NCI-H774 (cell line): Measurements from ENCODE around the gene SLC35F2.
A peak's percentile ranks its signal among the peaks of the same experiment; 100 is the strongest.
"Not testable (repeated sequence)": the region's sequence is repeated elsewhere in the genome, so short reads cannot be mapped to it uniquely, and the experiment has no call there.

Experiments
- DNase-seq: peaks from one replicate; lab custom pipeline; 2025; lab: John Stamatoyannopoulos, UW

Gene SLC35F2, protein sequence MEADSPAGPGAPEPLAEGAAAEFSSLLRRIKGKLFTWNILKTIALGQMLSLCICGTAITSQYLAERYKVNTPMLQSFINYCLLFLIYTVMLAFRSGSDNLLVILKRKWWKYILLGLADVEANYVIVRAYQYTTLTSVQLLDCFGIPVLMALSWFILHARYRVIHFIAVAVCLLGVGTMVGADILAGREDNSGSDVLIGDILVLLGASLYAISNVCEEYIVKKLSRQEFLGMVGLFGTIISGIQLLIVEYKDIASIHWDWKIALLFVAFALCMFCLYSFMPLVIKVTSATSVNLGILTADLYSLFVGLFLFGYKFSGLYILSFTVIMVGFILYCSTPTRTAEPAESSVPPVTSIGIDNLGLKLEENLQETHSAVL

DNA sequence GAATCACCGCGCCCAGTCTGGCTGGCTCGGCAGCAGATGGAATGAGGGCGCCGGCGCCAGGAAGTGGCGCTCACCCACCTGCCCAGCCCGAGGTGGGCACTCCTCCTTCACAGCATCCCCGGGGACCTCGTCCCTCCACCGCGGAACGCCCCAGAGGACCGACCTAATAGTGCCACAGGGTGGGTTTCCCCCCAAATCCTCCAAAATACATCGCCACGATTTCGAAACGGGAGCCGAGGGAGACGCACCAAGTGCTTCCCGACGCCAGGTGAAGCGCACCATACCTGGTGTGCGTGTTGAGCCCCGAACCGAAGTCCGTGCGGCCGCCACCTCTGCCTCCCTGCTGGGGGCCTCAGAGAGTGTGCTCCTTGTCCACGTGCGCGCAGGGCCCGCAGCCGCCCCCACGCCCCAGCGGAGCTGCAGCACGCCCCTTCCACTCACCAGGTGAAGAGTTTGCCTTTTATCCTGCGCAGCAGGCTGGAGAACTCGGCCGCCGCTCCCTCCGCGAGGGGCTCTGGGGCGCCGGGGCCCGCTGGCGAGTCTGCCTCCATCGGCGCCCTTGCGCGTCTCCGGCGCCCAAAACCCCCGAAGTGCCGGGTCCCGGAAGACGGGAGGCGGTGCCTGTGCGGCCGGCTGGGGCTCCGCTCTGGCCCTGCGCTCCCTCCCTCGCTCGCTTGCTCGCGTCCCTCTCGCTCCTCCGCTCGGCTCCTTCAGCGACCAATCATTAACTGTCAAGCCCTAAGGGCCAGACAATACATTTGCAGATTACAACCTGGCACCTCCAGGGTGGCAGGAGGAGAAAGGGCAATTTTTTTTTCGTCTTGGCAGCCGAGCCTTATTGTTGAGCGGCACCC, at the start of gene SLC35F2:
Gene SLC35F2, minus strand, starts transcription at position 571 of the 854 bp plus-strand sequence. Its CDS starts 20 bp downstream, at position 551.
- peak; percentile 73 for DNase-seq

DNA sequence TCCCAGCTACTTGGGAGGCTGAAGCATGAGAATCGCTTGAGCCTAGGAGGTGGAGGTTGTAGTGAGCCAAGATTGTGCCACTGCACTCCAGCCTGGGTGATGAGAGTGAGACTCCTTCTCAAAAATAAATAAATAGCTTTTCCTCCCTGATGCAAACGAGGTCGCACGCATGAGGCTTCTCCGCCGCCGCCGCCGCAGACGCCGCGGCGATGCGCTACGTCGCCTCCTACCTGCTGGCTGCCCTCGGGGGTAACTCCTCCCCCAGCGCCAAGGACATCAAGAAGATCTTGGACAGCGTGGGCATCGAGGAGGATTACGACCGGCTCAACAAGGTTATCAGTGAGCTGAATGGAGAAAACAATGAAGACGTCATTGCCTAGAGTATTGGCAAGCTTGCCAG, 49.6 kb upstream of the SLC35F2 start:
- DNase-seq: no peak

DNA sequence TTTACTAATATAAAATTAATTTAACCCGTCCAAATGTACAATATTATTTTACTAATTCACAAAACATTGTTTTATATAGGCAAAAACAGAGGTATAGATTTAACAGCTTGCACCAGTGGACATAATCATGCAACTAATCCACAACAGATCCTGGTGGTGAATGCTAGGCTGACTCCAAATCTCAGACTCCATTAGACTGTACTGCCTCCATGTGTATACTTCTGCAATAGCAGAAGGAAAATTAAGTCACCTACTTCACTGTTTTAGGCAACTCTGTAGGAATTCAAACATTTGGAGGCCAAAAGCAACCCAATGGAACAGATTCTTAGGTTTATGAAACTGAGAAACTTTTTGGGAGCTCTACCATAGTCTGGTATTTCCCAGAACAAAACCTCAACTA, 39.7 kb upstream of the SLC35F2 start:
- DNase-seq: no peak

DNA sequence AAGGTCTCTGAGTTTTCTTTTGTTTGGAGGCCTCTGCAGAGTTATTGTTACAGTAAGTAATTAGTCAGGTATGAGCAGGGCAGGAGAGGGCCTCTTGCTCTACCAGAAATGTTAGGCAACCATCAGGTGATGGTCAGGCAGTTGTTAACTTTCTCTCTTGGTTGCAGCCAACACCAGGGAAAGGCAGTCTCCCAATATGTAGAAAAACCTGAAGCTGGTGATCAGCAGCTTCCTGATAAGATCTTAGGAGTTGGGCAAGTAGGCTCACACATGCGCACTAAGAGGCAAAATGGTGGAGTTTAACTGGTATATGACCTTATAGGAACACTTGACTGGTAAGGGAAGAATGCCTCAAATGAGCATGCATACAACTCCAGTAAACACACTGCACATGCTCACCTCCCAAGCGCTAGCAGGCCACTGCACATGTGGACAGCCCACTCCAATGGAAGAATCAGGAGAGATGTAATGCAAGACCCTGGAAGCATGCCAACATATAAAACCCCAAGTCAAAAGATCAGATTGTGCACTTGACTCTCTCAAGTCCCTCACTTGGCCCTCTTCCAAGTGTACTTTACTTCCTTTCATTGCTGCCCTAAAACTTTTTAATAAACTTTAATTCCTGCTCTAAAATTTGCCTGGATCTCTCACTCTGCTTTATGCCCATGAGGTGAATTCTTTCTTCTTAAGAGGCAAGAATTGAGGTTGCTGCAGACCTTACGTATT, 23.7 kb upstream of the SLC35F2 start:
- no peak for DNase-seq

DNA sequence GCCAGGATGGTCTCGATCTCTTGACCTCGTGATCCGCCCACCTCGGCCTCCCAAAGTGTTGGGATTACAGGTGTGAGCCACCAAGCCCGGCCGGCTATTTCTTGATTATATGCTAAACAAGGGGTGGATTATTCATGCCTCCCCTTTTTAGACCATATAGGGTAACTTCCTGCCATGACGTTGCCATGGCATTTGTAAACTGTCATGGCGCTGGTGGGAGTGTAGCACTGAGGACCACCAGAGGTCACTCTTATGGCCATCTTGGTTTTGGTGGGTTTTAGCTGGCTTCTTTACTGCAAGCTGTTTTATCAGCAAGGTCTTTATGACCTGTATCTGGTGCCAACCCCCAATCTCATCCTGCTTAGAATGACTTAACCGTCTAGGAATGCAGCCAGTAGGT, 22.9 kb upstream of the SLC35F2 start:
- not testable (repeated sequence) for DNase-seq

DNA sequence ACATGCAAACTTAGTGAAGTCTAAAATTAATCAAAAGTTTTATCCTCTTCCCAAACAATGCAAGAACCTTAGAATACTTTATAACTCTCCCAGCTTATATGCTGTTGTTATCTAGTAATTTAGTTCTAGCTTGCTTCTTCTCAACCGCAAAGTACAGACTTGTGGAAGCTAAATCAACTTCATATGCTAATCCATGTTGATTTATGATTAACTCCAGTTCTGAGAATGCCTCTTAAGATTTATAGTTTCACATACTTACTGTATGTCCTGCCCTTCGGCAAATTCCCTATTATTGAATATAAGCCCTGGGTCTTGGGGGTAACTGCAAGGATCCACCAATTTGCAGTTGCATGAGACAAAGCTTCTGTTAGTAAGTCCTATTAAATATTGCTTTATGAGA, 17.6 kb upstream of the SLC35F2 start:
- no peak for DNase-seq

DNA sequence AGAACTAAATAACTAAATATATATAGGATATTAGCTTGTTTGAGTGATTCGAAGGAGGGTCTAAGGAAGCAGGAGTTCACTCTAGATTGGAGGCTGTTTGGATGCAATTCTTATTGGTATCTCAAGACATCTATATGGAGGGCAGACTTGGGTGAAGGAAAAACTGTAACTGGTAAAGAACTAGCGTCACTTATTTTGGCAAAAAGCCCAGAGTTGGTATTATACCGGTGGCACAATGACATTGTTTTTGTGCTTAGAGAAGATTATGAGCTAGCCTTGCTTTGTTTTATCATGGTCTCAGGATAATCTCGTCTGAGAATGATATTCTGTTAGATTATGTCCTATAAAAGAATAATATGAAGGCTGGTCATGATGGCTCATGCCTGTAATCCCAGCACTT, 6.0 kb upstream of the SLC35F2 start:
- no peak for DNase-seq

DNA sequence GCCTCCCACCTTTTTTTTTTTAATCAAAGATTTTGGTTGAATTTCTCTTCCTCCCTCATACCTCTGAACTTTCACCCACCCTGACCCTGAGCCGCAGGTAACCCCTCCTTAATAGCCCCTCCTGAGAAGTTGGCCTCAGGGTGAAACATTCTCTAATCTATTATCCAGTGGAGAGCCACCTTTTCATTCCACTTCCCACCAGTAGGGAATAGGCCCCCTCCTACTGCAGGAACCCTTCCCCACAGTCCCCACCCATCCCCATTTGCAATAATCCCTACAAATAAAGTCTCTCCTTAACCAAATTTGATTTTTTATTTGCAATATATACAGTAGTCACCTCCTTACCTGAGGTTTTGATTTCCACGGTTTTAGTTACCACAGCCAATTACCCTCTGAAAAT, 2.1 kb upstream of the SLC35F2 start:
- no peak for DNase-seq

DNA sequence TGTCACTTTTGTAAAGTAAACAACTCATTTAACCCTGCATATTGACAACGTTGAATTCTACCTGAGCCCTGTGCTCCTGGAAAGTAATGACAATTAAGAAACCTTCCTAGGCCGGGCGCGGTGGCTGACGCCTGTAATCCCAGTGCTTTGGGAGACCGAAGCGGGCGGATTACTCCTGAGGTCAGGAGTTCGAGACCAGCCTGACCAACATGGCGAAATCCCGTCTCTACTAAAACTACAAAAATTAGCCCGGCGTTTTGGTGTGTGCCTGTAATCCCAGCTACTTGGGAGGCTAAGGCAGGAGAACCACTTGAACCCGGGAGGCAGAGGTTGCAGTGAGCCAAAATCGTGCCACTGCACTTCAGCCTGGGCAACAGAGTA, 1.6 kb upstream of the SLC35F2 start:
- not testable (repeated sequence) for DNase-seq

DNA sequence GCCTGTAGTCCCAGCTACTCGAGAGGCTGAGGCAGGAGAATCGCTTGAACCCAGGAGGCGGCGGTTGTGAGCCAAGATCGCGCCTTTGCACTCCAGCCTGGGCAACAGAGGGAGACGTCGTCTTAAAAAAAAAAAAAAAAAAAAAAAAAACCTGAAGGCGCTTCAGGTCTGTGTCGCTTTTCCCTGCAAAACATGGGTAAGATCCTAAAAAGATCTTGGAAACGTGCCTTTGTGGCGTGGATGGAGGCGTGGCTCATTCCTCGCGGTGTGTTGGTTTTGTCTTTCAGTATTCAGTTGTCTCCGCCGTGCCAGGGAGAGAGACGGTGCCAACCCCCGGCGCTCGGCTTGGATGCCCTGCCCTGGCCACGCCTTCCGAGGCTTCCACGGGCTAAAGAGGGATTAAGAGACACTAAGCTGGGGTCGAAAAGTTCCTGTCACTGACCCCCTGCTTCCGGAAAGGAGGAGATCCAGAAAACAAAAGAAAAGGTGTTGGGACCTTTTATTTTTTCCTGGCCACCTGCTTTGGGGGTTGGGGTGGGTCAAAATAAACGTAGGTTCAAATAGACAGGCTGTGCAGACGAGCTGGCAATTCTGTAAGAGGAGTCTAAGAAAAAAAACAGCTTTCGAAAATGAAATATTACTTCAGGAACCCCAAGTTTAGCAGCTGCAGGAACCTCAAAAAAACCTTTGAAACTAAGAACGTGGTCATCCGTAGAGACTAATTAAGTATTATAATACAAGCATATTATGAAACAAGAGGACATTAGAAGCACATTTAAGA, 1.1 kb upstream of the SLC35F2 start:
- DNase-seq: peak; percentile 60

DNA sequence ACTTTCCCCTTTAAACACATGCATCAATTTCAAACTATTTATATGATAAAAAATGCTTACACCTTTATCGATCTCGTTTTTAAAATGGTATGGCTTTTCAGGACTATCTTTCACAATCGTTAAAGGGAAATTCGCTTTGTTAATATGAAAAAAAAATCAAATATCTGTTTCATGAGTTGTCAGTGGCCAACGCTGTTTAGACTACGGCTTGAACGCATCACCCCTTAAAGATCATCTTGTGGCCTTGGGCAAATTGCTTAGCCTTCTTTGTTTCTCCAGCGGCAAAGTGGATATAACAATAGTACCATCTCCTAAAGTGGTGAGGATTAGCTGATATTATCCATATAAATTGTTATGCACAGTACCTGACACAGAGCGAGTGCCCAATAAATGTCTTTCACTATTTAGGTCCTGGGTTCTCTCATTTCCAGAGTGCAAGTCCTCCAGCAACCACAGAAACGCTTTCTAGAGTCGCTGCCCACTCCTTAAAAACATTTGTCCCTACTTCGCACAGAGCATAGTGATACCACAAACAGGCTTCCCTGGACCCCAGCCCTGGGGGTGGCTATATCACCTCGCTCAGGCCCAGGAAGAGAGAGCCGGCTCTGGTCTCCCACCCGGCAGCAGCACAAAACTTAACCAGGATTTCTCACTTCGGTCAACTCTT, 904 bp downstream of the SLC35F2 start:
- no peak for DNase-seq

DNA sequence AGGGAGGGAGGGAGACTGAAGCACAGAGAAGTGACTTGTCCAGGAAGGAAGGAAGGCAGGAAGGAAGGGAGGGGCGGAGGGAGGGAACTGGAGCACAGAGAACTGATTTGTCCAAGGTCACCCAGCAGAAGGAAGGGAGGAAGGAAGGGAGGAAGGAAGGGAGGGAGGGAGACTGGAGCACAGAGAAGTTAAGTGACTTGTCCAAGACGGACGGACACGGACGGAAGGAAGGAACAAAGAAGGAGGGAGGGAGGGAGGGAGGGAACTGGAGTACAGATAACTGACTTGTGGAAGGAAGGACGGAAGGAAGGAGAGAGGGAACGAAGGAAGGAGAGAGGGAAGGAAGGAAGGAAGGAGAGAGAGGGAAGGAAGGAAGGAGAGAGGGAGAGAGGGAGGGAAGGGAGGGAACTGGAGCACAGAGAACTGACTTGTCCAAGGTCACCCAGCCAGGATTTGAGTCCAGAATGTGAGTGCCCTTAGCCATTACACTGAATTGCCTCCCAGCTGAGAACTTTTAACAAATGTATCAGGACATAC, 1.5 kb downstream of the SLC35F2 start:
- DNase-seq: no peak

DNA sequence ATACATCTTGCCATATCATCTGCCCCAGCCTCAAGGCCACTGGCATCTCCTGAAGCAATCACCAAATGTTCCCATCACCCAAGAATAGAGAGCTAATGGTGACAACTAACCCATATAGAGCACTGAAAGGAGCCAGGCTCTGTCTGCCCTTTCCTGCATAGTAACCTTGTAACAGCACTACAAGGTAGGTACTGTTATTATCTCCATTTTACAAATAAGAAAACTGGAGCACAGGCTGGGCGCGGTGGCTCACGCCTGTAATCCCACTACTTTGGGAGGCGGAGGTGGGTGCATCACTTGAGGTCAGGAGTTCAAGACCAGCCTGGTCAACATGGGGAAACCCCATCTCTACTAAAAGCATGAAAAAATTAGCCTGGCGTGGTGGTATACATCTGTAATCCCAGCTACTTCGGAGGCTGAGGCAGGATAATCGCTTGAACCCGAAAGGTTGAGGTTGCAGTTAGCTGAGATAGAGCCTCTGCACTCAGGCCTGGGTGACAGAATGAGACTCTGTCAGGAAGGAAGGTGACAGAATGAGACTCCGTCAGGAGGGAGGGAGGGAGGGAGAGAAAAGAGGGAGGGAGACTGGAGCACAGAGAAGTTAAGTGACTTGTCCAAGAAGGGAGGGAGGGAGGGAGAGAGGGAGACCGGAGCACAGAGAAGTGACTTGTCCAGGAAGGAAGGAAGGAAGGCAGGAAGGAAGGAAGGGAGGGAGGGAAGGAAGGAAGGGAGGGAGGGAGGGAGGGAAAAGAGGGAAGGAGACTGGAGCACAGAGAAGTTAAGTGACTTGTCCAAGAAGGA, 2.2 kb downstream of the SLC35F2 start:
- DNase-seq: no peak

DNA sequence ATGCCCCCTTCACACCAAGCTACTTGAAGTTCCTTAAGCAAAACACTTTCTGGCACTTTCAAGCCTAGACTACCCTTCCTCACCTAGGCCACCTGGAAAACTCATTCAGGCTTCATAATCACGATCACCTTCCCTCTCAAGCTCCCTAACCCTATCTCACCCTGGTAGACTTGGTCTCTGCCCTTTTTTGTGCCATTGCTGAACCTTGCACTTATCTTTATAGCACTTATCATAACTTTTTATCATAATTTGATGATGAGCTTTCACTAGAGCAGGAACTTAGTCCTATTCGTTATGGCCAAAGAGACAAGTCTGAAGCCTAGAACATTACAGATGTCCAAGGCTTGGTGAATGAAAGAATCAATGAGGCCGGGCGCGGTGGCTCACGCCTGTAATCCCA, 5.5 kb downstream of the SLC35F2 start:
- no peak for DNase-seq

DNA sequence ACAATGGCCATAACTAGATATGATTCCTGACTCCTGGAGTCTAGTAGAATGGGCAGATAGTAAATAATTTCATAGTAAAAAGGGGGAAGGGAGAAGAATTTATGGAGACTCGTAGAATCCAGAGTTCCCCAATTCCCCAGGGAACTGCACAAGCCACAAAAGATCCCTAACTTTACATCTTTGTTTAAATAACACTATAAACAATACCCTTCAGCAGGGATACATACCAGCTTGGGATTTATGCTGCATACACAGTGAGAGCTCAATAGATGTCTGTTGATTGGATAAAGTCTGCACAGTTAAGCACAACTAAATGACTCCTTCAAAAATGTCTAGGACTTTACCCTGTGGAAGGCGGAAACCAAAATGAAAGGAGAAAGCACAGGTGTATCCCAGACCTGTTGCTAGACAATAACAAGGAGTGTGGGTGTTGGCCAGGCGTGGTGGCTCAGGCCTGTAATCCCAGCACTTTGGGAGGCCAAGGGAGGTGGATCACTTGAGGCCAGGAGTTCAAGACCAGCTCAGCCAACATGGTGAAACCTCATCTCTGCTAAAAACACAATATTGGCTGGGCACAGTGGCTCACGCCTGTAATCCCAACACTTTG, 6.8 kb downstream of the SLC35F2 start:
- no peak for DNase-seq

DNA sequence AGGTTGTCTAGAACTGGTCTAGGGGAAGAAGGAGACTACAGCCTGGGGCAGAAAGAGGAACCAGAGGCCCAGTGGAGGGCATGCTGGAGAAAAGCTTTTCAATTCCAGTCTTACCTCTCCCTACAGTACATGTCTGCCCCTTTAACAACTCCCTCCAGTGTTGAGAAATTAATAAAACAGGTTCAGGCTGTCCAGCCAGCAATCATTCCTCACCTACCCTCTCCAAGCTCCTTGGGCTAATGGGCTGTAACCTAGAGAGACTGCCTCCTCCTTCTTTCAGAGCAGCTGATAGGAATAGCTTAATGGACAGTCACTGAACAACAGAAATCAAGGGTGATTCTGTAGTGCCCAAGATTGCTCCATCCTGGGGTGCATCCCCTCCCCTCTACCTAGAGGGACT, 8.8 kb downstream of the SLC35F2 start:
- DNase-seq: no peak

DNA sequence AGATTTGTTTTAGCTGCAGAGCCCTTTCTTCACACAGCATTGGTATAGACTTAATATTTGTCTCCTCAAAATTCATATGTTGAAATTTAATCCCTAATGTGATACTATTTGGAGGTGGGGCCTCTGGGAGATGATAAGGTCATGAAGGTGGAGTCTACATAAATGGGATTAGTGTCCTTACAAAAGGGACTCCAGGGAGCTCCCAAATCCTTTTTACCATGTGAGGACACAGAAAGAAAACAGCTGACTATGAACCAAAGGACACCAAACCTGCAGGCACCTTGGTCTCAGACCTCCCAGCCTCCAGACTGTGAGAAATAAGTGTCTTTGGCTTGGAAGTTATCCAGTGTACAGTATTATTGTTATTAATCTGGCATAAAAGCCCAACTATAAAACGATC, 10.2 kb downstream of the SLC35F2 start:
- no peak for DNase-seq

DNA sequence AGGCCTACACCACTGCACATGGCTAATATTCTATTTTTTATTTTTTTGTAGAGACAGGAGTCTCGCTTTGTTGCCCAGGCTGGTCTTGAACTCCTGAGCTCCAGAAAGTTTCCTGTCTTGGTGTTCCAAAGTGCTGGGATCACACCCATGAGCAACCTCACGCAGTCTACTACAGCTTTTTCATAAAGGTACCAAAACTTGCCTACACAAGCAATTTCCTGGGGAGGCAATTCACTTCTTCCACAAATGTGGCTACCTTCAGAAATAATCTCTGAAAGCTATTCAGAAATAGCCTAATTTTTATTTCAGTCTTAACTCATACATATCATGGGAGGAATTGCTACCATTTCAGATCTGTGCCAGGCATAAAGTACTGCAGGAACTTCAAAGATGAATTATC, 11.4 kb downstream of the SLC35F2 start:
- DNase-seq: no peak

DNA sequence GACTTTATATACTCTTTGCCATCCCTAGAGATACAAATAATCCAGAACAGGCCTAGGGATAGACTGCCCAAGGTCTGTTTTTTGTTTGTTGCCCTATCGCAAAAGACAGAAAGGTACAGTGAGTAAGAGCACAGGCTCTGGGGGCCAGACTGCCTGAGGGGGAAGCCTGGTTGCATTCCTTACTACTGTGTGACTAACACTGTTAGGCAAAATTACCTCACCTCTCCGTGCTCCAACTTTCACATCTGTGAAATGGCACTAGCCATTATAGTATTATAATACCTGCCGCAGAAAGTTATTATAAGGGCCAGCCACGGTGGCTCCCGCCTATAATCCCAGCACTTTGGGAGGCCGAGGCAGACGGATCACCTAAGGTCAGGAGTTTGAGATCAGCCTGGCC, 14.5 kb downstream of the SLC35F2 start:
- no peak for DNase-seq
